Activated CD4-positive, alpha-beta memory T cell treated with anti-CD3 and anti-CD28 coated beads for 36 hours (primary cell): ENCODE data around the gene ZNF778. TPM values are rescaled to one million over a fixed set of nuclear protein-coding genes. Genes with fewer than 3 reads are reported as not detected.

Experiments used
- CTCF ChIA-PET: fragments of 350-600 bp; sonication (Branson Sonifier 250); formaldehyde crosslinking; loops from one replicate; lab custom pipeline; 2021; ENCODE audit warnings: antibody characterized with exemption, inconsistent platforms; lab: Charles Lee
- POLR2A ChIA-PET: fragments of 350-600 bp; sonication (Branson Sonifier 250); formaldehyde crosslinking; loops from one replicate; lab custom pipeline; 2021; ENCODE audit warnings: antibody characterized with exemption; lab: Charles Lee
- DNase-seq: peaks from one replicate; pipeline ENCODE4 v3.0.0-alpha.2; 2020
- H3K27ac Mint-ChIP-seq: one replicate; pipeline ENCODE4 v1.8.0; 2021; ENCODE audit warnings: mixed read lengths
- H3K27me3 Mint-ChIP-seq: one replicate; pipeline ENCODE4 v1.8.0; 2021; ENCODE audit warnings: mixed read lengths
- H3K36me3 Mint-ChIP-seq: one replicate; pipeline ENCODE4 v1.8.0; 2021; ENCODE audit warnings: mixed read lengths
- H3K4me1 Mint-ChIP-seq: one replicate; pipeline ENCODE4 v1.8.0; 2021; ENCODE audit warnings: low read depth, mixed read lengths
- H3K4me3 Mint-ChIP-seq: one replicate; pipeline ENCODE4 v1.8.0; 2021; ENCODE audit warnings: mild to moderate bottlenecking, mixed read lengths
- H3K9me3 Mint-ChIP-seq: one replicate; pipeline ENCODE4 v1.8.0; 2021; ENCODE audit warnings: mixed read lengths
- intact Hi-C: fragments of 100-400 bp; cut with micrococcal nuclease; formaldehyde crosslinking; loops from one replicate; pipeline ENCODE4 v1.15.1; 2023
- total RNA-seq, 2 experiments: library from RNA; stranded (reverse); gene quantifications; one replicate each; pipeline ENCODE4 v1.2.3, GENCODE V29; 2021

ZNF778 gene
- total RNA-seq, 2 experiments from 2014 or later: 7.4 to 7.9 TPM

- ChIA-PET POLR2A (no interaction called here), CTCF (no interaction called here)
- H3K27ac Mint-ChIP-seq: no peak within 1 kb of the TSS
- H3K4me1 Mint-ChIP-seq: peaks cover 18% of the 10 kb centered on the region
- H3K4me3 Mint-ChIP-seq: no peak within 1 kb of the TSS
- peaks cover 34% of the 10 kb centered on the region for H3K27me3 Mint-ChIP-seq
- intact Hi-C loops: no loop called here
- no peaks in the 10 kb centered on the region for H3K9me3 Mint-ChIP-seq
- H3K36me3 Mint-ChIP-seq: no peaks in the 10 kb centered on the region
- DNase-seq: no peak
Measured at GRCh38 chr16:89200124-89200849, 17.2 kb upstream of the ZNF778 start, which contains the start of gene SLC22A31. SLC22A31 (minus strand) TSS chr16:89200537; CDS start chr16:89200501, 36 bp downstream.

- POLR2A ChIA-PET: interaction anchor here (1.4 kb wide), 1 partner anchor 8 kb away, joined by 3 read pairs; no protein-coding TSS in a partner anchor
- DNase-seq: no peak
- H3K27ac Mint-ChIP-seq: no peak overlapping the region
Measured at GRCh38 chr16:89200850-89201411, 16.6 kb upstream of the ZNF778 start.

GRCh38 chr16:89201439-89202377 is 15.8 kb upstream of the ZNF778 start:
- no peak overlapping the region for H3K27ac Mint-ChIP-seq
- intact Hi-C loops: no loop called here
- peak overlapping the region; percentile 23 for H3K4me3 Mint-ChIP-seq
- H3K36me3 Mint-ChIP-seq: no peaks in the 10 kb centered on the region
- CTCF ChIA-PET: no interaction called here
- POLR2A ChIA-PET: interaction anchor here (1.4 kb wide), 1 partner anchor 9 kb away, joined by 3 read pairs; no protein-coding TSS in a partner anchor
- DNase-seq: peak; percentile 87
- H3K4me1 Mint-ChIP-seq: peaks cover 18% of the 10 kb centered on the region
- no peaks in the 10 kb centered on the region for H3K9me3 Mint-ChIP-seq
- peaks cover 36% of the 10 kb centered on the region for H3K27me3 Mint-ChIP-seq

More at GRCh38 chr16:89200850-89201411, 16.6 kb upstream of the ZNF778 start:
- Mint-ChIP-seq H3K4me1 (peaks cover 18% of the 10 kb centered on the region), H3K9me3 (no peaks in the 10 kb centered on the region), H3K27me3 (peaks cover 34% of the 10 kb centered on the region), H3K36me3 (no peaks in the 10 kb centered on the region), H3K4me3 (no peak overlapping the region)
- intact Hi-C loops: no loop called here
- CTCF ChIA-PET: no interaction called here

- Mint-ChIP-seq H3K4me1 (peaks cover 18% of the 10 kb centered on the region), H3K27me3 (peaks cover 36% of the 10 kb centered on the region), H3K36me3 (no peaks in the 10 kb centered on the region), H3K27ac (no peak overlapping the region), H3K4me3 (peak overlapping the region; percentile 23), H3K9me3 (no peaks in the 10 kb centered on the region)
- DNase-seq: no peak
- intact Hi-C loops: no loop called here
- POLR2A ChIA-PET: interaction anchor here (1.4 kb wide), 1 partner anchor 10 kb away, joined by 3 read pairs; no protein-coding TSS in a partner anchor
- CTCF ChIA-PET: no interaction called here
Measured at GRCh38 chr16:89202422-89203215, 14.9 kb upstream of the ZNF778 start.

GRCh38 chr16:89207993-89208392 is 9.5 kb upstream of the ZNF778 start:
- Mint-ChIP-seq H3K9me3 (no peaks in the 10 kb centered on the region), H3K27ac (no peak overlapping the region), H3K36me3 (no peaks in the 10 kb centered on the region), H3K4me1 (peaks cover 4% of the 10 kb centered on the region), H3K4me3 (no peak overlapping the region), H3K27me3 (peaks cover 25% of the 10 kb centered on the region)
- intact Hi-C loops: no loop called here
- no peak for DNase-seq
- POLR2A ChIA-PET: interaction anchor here (0.6 kb wide), 1 partner anchor 57 kb away, joined by 3 read pairs; no protein-coding TSS in a partner anchor
- CTCF ChIA-PET: interaction anchor here (0.7 kb wide), 1 partner anchor 527 kb away, joined by 3 read pairs; no protein-coding TSS in a partner anchor

- CTCF ChIA-PET: interaction anchor here (0.6 kb wide), 1 partner anchor 100 kb away, joined by 3 read pairs; no protein-coding TSS in a partner anchor
- no peaks in the 10 kb centered on the region for H3K4me1 Mint-ChIP-seq
- intact Hi-C loops: loop anchor here (10.0 kb wide), 1 partner anchor 115 kb away; the partner anchor contains the start of gene ACSF3
- H3K27ac Mint-ChIP-seq: no peak overlapping the region
- no peaks in the 10 kb centered on the region for H3K9me3 Mint-ChIP-seq
- H3K4me3 Mint-ChIP-seq: no peak overlapping the region
- no peak for DNase-seq
- H3K27me3 Mint-ChIP-seq: peaks cover 12% of the 10 kb centered on the region
- POLR2A ChIA-PET: no interaction called here
- H3K36me3 Mint-ChIP-seq: no peaks in the 10 kb centered on the region
Measured at GRCh38 chr16:89209522-89210044, 7.9 kb upstream of the ZNF778 start.

- CTCF ChIA-PET: interaction anchor here (0.6 kb wide), 1 partner anchor 100 kb away, joined by 3 read pairs; no protein-coding TSS in a partner anchor
- Mint-ChIP-seq H3K4me3 (no peak overlapping the region), H3K36me3 (no peaks in the 10 kb centered on the region), H3K4me1 (no peaks in the 10 kb centered on the region), H3K9me3 (no peaks in the 10 kb centered on the region), H3K27me3 (peaks cover 12% of the 10 kb centered on the region), H3K27ac (no peak overlapping the region)
- no peak for DNase-seq
- intact Hi-C loops: loop anchor here (10.0 kb wide), 1 partner anchor 116 kb away; the partner anchor contains the start of gene ACSF3
- POLR2A ChIA-PET: no interaction called here
Measured at GRCh38 chr16:89210165-89210903, 7.2 kb upstream of the ZNF778 start.

GRCh38 chr16:89210904-89211515 is 6.5 kb upstream of the ZNF778 start:
- Mint-ChIP-seq H3K9me3 (no peaks in the 10 kb centered on the region), H3K27ac (no peak overlapping the region), H3K36me3 (no peaks in the 10 kb centered on the region), H3K4me3 (no peak overlapping the region), H3K27me3 (peaks cover 12% of the 10 kb centered on the region), H3K4me1 (no peaks in the 10 kb centered on the region)
- ChIA-PET POLR2A (no interaction called here), CTCF (no interaction called here)
- intact Hi-C loops: loop anchor here (10.0 kb wide), 1 partner anchor 116 kb away; the partner anchor contains the start of gene ACSF3
- no peak for DNase-seq

- intact Hi-C loops: loop anchor here (1.0 to 10.0 kb wide), 8 partner anchors 24 to 404 kb away; partner anchors contain the start of genes ACSF3 and CDH15
- Mint-ChIP-seq H3K27ac (peak overlapping the region; percentile 75), H3K4me3 (peak overlapping the region; percentile 75), H3K27me3 (no peaks in the 10 kb centered on the region), H3K4me1 (peaks cover 10% of the 10 kb centered on the region), H3K9me3 (no peaks in the 10 kb centered on the region), H3K36me3 (peaks cover 2% of the 10 kb centered on the region)
- CTCF ChIA-PET: interaction anchor here (0.7 to 1.3 kb wide), 9 partner anchors 8 to 479 kb away, joined by 3 to 9 read pairs (median 4); no protein-coding TSS in a partner anchor
- POLR2A ChIA-PET: interaction anchor here (0.6 to 1.0 kb wide), 2 partner anchors 72 to 405 kb away, joined by 3 to 4 read pairs; partner anchors contain the start of gene APRT
- DNase-seq: peak; percentile 88
Measured at GRCh38 chr16:89216315-89217137, 977 bp upstream of the ZNF778 start.
